ENCODE results near the gene ALOX12. TPM values are rescaled to one million over a fixed set of nuclear protein-coding genes. Genes with fewer than 3 reads are reported as not detected.

Gene ALOX12
- total RNA-seq, 3 donors from 2014 or later: not detected

GRCh38 chr17:7007143-7007542, 11.3 kb downstream of the ALOX12 start:
- TF ChIP-seq POLR2AphosphoS5 (IDR thresholded peaks at IDR 0.05) (no peak), CTCF (IDR thresholded peaks at IDR 0.05) (no peak), POLR2A (IDR thresholded peaks at IDR 0.05) (no peak)
- peaks cover 2 to 11% of the 10 kb centered on the region in 2 donors for H3K4me1 ChIP-seq
- no peak for DNase-seq (ENCODE audit: low spot score in 2 of 2)
- no peaks in the 10 kb centered on the region for H3K27me3 ChIP-seq
- no peak overlapping the region for H3K4me3 ChIP-seq
- intact Hi-C loops (cut with DNase I; ENCODE audit: low total_unique reads): loop anchor here (10.0 kb wide), 1 partner anchor 92 kb away; no protein-coding TSS in a partner anchor
- no peak overlapping the region for H3K27ac ChIP-seq
- H3K9me3 ChIP-seq: no peaks in the 10 kb centered on the region
- H3K36me3 ChIP-seq: no peaks in the 10 kb centered on the region

- Histone ChIP-seq H3K27ac (peak overlapping the region in 1 of 2 donors; percentile 97), H3K9me3 (no peaks in the 10 kb centered on the region), H3K4me1 (peaks cover 12 to 18% of the 10 kb centered on the region in 2 donors), H3K4me3 (peak overlapping the region in 1 of 3 donors; percentile 87), H3K27me3 (no peaks in the 10 kb centered on the region), H3K36me3 (no peaks in the 10 kb centered on the region)
- no peak for TF ChIP-seq CTCF (IDR thresholded peaks at IDR 0.05)
- no peak for TF ChIP-seq POLR2A (IDR thresholded peaks at IDR 0.05)
- TF ChIP-seq POLR2AphosphoS5 (IDR thresholded peaks at IDR 0.05): no peak
- no peak for DNase-seq (ENCODE audit: low spot score in 2 of 2)
- intact Hi-C loops (cut with DNase I; ENCODE audit: low total_unique reads): no loop called here
These were observed 14.7 kb downstream of the ALOX12 start for GRCh38 chr17:7010523-7010922.

GRCh38 chr17:7011415-7011814, 15.6 kb downstream of the ALOX12 start:
- no peak for DNase-seq (ENCODE audit: low spot score in 2 of 2)
- peak overlapping the region in 1 of 2 donors; percentile 97 for H3K27ac ChIP-seq
- H3K9me3 ChIP-seq: no peaks in the 10 kb centered on the region
- H3K36me3 ChIP-seq: no peaks in the 10 kb centered on the region
- H3K4me1 ChIP-seq: peaks cover 13 to 18% of the 10 kb centered on the region in 2 donors
- peak overlapping the region; percentile 67 to 93 (median 87) for H3K4me3 ChIP-seq
- TF ChIP-seq POLR2A (IDR thresholded peaks at IDR 0.05) (no peak), POLR2AphosphoS5 (IDR thresholded peaks at IDR 0.05) (no peak), CTCF (IDR thresholded peaks at IDR 0.05) (no peak)
- intact Hi-C loops (cut with DNase I; ENCODE audit: low total_unique reads): no loop called here
- no peaks in the 10 kb centered on the region for H3K27me3 ChIP-seq

- Histone ChIP-seq H3K36me3 (no peaks in the 10 kb centered on the region), H3K4me1 (peaks cover 14 to 19% of the 10 kb centered on the region in 2 donors), H3K27me3 (no peaks in the 10 kb centered on the region), H3K9me3 (no peaks in the 10 kb centered on the region), H3K4me3 (peak overlapping the region; percentile 67 to 93 (median 87)), H3K27ac (peak overlapping the region; percentile 97 to 100)
- TF ChIP-seq POLR2A (IDR thresholded peaks at IDR 0.05) (no peak), POLR2AphosphoS5 (IDR thresholded peaks at IDR 0.05) (no peak), CTCF (IDR thresholded peaks at IDR 0.05) (no peak)
- intact Hi-C loops (cut with DNase I; ENCODE audit: low total_unique reads): no loop called here
- DNase-seq (ENCODE audit: low spot score in 2 of 2): no peak
These were observed 16.0 kb downstream of the ALOX12 start for GRCh38 chr17:7011942-7012254.

- Histone ChIP-seq H3K4me3 (peak overlapping the region; percentile 67 to 93 (median 87)), H3K9me3 (no peaks in the 10 kb centered on the region), H3K4me1 (peaks cover 24 to 29% of the 10 kb centered on the region in 2 donors), H3K36me3 (no peaks in the 10 kb centered on the region), H3K27me3 (no peaks in the 10 kb centered on the region), H3K27ac (peak overlapping the region; percentile 97 to 100)
- DNase-seq (ENCODE audit: low spot score in 2 of 2): peak; percentile 96 to 97
- TF ChIP-seq POLR2AphosphoS5 (IDR thresholded peaks at IDR 0.05) (peak; percentile 93 to 98 (median 94)), POLR2A (IDR thresholded peaks at IDR 0.05) (peak; percentile 70), CTCF (IDR thresholded peaks at IDR 0.05) (peak; percentile 5 to 42 (median 19))
- intact Hi-C loops (cut with DNase I; ENCODE audit: low total_unique reads): no loop called here
These were observed 18.6 kb downstream of the ALOX12 start for GRCh38 chr17:7014261-7014994.
